Measurements from ENCODE around the gene TTR.

GRCh38 chr18:31591628-31592027 is at the start of gene TTR:
- TF ChIP-seq CTCF (IDR thresholded peaks at IDR 0.05; ENCODE audit: insufficient read depth, low read depth, low read length) (no peak), EZH2 (IDR thresholded peaks at IDR 0.05; ENCODE audit: insufficient read depth, low read length) (no peak)

Data from astrocyte (in vitro differentiated cells and primary cell).